ENCODE measurements around the gene SDCCAG8.

Gene SDCCAG8

GRCh38 chr1:243465738-243466137 is 209.9 kb downstream of the SDCCAG8 start:
- no peak for DNase-seq

DNA sequence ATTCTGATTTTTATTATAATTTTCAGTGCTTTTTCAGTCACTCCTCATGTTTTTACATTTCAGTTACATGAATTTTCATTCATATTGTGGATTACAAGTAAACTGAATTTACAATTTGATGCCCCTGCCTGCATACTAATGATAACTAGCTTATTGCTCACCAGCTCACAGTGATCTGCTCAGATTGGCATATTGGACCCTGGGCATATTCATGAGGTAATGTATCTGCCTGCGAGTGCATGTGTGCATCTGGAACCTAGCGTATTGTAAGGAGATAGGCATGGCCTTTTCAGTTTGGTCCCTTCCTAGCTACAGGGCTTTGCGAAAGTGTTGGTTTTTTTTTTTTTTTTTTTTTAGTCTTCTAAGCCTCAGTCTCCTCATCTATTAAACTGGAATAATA is 213.7 kb downstream of the SDCCAG8 start:
- DNase-seq: peak; percentile 100

DNA sequence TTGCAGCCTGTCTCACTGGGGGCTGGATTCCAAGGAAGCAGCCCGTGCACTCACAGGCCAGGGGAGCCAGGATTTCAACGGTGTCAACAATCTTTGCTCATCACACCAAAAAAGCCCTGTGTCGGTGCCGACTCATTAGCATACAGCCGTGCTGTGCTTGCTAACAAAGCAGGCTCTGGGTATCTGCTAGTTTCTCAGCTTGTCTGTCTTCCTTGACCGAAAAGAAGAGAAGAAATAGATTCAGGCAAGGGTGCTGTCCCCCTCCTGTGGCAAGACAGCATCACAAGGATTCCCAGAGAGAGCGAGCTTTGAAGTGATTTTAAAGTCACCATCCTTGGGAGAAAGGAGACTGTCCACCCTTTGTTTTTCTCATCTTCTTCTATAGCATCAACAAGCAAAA is 214.7 kb downstream of the SDCCAG8 start:
- DNase-seq: peak; percentile 100

- DNase-seq: peak; percentile 100
Observed at GRCh38 chr1:243471026-243471685, 215.3 kb downstream of the SDCCAG8 start.

- no peak for DNase-seq
Observed at GRCh38 chr1:243471754-243472745, 216.2 kb downstream of the SDCCAG8 start.

GRCh38 chr1:243473227-243474135 is 217.6 kb downstream of the SDCCAG8 start:
- no peak for DNase-seq

DNA sequence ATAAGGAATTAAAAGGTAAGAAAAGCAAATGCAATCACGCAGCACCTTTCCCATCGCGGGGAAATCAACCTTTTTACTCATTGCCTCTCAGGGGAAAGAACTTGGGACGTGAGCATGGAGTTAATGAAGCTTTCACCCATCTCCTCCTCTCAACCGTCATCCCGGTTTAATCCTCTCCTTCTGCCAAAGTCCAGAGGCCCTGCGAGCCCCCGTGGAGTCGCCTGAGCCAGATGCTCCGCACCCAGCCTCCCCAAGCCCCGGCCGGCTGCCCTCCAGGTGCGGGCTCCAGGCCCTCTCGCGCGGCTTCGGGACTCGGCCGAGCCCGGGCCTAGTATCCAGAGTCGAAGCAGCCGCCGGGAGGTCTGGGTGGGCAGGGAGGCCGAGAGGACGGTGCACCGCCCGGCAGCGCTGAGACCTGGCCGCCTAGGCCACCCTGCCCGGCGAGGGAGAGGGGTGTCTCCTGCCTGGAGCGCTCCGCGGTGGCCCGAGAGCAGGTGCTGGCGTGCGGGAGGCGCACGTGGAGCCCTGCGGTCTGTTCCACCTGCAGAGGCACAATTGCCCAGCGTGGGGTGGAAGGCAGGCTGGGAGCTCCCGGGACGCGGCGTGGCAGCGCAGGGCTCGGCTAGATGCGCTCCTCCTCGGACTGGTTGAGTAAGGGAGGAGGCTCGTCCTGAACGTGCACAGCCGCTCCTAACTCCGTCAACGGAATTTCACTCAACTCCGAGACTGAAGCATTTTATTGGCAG is 218.5 kb downstream of the SDCCAG8 start:
- no peak for DNase-seq

DNA sequence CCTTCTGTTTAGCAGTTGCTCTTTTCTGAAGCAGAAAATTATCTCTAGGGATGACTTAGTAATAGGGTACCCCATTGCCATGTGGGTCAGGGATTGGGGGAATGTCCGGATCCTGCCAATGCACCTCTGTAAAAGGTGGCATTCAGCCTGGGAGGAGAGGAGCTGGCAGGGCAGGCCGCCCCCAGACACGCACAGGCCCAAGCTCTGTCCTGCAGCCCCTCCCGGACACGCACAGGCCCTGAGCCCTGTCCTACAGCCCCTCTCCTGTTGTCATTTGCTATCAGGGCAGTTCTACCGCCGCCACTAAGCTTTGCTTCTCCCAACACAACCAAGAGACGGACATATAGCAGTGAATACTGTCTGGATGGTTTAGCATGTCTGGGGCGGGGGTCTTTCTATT is 219.1 kb downstream of the SDCCAG8 start:
- DNase-seq: no peak

GRCh38 chr1:243475966-243476365 is 220.1 kb downstream of the SDCCAG8 start:
- DNase-seq: peak; percentile 100

DNA sequence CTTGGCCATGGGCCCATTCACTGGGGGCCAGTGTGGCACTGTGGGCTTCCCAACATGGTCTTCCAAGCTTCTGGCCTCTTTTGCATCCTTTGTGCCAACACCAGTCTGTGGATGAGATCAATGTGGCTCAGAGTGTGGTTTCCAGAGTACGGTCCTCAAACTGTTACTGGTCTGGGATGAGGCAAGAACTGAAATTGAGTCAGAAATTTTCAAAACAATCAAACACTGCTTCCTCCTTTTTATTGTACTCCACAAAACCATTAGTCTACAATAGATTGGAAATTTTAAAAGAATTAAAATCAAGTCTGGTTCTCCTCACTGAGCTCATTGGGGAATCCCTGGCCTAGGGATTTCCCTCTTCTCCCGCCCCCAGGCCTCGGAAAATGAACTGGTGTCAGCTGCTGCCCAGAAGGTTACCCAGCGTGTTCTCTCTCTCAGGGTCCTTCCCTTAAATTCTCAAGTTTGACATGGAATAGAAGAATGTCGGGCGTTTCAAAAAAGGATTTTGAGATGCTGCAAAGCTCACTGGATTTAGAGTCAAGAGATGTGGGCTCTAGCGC is 222.0 kb downstream of the SDCCAG8 start:
- no peak for DNase-seq

- no peak for DNase-seq
Observed at GRCh38 chr1:243481101-243481500, 225.3 kb downstream of the SDCCAG8 start.

DNA sequence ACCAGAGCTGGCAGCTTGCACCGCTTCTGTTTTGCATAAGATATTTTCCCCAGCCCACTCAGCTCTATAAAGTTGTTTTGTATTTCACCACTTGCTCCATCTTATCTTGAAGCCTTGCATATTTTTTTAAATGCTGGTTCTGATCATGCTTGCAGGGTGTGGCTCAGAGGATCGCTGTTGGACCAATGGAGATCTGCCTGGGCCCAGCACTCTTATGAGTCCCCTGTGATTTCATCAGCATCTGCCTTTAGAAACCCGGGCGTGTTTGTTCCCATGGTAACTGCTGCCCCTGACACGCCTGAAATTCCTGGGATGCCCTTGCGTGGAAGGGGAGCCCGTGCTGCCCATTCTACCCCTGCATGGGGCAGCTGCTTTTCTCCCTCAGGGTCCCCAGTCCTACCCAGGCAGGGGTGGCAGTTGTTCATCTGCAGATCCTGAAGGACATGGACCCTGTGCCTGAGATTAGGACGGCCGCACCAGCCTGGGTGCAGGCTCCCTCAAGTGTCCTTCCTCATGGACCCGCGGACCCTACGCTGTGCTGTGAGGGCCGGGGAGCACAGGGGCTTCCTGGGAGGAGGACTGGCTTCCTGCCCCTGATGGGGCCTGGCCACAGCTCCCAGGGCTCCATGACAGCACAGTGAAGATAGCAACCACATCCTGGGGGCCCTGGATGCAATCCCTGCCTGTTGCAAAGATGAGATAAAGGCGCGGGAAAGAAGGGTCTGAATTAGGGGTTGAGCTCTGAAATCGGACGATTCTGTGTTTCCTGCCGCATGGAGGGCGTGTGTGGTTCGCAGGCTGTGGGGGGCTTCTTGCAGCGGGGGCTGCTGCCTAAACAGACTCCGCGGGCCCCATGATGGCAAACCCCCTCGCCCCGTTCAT is 226.5 kb downstream of the SDCCAG8 start:
- DNase-seq: peak; percentile 100

DNA sequence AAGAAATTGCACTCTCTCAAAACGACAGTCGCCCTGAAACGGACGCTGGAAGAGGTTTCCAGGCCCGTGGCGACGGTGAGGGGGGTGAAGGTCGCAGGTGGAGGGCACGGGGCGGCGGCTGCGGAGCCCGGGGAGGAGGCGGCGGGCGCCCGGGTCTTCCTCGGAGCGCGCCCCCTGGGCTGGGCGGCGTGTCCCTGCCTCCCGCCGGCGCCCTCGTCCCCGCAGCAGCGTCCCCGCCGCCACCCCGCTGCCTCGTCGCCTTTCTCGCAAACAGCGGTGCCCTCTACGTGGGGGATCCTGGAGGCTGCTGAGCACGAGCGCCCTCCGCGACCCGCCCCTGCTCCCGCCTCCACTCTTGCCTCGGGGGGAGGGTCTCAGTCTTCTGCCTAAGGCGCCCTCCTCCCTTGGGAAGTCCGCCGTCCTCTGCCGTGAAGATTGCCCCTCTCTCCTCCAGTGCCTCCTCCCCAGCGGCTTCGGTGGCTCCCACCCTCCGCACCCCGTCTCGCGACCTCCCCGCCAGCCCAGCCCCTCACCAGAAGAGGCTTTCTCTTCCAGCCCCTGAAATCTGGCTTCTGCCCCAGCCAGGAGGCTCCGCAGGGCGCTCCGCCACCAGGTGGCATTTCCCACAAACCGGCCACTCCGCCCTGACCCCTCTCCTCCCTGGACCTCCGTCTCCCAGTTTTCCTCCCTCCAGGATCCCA is 227.4 kb downstream of the SDCCAG8 start:
- DNase-seq: no peak

DNA sequence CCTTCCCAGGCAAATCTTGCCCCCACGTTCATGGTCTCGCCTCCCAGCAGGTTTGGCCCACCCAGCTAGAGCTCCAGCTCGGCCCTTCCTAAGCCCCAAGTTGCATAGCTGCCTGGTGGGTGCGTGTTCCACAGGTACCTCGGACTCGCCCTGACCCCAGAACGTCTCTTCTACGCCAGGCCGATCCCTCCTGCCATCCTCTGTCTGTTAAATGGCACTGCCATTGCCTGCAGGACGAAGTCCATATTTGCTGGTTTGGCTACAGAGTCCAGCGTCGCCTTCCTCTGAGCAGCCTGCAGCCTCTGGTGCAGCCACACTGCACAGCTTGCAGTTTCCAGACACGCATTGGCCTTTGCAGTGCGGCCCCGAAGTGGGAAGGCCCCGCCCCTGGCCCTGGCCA is 228.1 kb downstream of the SDCCAG8 start:
- DNase-seq: no peak

DNA sequence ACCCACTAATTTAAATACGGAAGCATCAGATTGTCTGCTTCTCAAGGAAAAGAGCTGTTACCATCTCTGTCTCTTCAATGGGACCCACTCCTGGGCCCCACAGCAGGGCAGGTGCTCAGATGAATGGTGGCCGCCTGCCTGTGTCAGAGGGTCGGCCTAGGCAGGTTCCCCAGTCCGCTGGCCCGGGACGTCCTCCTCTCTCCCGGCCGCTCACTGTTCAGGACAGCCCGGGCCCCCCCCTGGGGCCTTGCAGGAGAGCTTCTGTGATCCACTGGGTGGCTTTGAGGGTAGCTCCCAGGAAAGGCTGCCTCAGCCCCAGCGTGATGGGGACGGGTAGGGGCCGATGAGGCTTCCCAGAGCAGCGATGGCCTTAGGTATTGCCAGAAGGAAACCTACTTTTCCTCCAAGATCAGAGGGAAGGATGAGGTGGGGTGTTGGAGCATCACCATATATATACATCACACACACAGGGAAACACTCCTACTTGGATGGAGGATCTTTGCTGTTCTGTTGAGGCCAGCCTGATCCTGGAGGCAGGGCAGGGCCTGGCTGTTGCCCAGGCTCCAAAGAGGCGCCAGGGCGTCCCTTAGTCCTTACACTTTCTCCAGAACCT is 231.3 kb downstream of the SDCCAG8 start:
- no peak for DNase-seq

DNA sequence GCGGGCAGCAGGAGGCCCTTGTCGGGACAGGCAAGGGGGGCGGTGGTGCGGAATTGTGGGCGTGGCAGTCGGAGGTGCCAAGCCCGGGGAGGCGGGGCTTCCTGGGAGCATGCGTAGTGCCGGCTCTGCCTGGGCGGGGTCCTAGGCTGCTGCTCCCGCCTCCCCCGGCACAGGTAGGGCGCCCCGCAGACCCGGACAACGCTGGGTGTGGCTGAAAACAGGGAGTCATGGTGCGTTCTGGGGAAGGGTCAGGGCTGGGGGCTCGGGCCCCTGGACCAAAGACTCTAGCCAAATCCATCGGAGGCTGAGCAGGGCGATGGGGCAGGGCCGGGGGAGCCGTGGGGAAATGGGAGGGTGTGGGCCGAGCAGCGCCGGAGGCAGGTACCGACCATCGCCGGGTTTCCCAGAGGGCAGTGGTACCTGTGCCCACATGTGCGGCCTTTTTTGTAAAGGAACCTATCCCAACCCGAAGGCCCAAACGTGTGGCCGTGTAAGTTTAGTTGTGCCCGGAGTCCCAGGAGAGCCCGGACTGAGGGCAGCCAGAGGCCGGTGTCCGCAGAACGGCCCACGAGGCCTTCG is 231.9 kb downstream of the SDCCAG8 start:
- no peak for DNase-seq

DNA sequence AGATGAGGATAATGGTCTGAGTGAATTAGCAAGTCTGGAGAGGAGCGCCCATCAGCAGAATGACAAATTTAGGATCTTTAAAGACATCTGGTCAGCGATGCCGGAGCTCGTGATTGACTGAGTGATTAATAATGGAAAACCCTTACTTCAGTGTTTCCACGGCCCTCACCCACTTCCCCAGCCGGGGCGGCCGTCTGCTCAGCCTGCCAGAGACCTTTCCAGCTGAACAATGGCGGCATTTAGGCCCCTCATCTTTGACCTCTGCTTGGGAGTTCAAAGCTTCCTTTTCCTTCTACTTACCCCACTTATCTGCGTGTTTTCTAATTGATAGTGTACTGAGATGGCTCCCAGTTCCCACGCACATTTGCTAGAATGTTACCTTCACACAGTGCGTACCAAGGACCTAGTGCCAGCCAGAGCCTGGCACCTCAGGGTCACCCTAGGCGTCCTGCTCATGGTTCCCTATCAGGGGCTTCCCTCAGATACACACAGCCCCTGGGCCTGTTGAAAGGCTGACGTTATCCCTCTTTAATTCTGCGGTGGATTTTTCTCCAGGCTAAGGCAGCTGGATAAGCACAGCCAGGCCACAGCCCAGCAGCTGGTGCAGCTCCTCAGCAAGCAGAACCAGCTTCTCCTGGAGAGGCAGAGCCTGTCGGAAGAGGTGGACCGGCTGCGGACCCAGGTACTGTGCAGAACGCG is 232.8 kb downstream of the SDCCAG8 start:
- DNase-seq: peak; percentile 100

DNA sequence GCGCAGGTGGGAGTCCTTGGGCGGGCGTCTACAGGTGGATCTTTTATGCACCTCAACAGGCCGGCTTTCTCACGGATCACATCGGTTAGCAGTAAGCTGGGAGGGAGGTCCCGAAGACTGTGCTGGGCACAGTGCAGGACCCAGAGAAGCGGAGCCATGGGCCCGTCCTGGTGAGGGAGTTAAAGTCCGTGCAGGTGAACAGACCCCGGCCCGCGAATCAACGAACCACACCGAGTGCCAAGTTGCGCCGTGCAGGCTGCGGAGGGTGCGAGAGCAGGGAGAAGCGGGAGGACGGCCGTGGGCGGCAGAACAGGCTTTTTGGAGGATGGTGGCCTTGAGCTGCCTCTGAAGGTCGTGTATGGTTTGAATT is 233.3 kb downstream of the SDCCAG8 start:
- no peak for DNase-seq

Measured in NCI-H1694 (cell line).